ENCODE measurements around the gene GSX1.
"Not testable (repeated sequence)": the region's sequence is repeated elsewhere in the genome, so short reads cannot be mapped to it uniquely, and the experiment has no call there.

GSX1 gene

DNA sequence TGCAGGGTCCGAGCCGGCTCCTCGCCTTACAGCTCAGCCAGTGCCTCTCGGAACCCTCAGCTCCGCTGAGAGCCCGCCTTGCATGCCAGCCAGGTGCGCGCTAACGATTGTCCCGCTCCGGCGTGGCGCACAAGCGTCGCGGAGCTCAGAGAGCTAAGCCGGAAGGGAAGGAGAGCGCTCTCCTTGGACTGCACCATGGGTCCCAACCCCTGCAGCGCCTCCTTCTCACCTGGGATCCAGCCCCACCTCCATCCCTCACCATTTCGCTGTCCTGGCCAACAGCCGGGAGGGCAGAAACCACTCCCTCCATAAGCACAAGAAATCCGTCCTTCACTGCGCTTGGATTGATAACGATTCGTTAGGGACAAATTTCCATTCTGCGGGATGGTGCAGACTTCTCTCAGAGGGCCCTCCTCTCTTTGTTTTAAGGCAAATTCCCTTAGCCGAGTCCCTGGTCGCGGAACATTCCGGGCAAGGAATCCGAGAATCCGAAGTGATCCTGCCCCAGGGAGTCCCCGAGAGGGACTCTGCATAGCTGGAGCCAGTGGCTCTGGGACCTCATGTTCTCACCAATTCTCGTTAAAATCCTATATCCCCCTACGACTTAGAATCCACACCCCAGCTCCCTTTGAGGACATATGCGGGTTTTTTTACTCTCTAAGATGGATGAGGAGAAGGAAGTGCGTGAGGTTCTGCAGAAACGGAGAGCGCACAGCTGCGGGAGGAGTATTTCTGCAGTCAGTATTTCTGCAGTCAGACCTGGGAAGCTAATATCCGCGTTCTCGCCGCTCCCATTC is 2.8 kb downstream of the GSX1 start:
- no peak for DNase-seq

DNA sequence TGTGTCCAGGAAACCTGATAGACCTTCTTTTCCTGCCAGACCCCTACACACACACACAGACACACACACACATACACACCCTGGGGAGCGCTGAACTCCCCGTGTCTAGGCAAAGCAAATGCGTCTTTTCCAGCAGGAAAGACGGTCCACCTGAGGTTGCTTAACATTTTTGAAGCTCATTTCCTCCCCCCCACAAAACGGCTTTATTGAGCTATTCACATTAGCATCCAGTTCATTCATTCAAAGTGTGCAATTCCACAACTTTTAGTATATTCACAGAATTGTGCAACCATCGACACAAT is 3.4 kb downstream of the GSX1 start:
- no peak for DNase-seq

DNA sequence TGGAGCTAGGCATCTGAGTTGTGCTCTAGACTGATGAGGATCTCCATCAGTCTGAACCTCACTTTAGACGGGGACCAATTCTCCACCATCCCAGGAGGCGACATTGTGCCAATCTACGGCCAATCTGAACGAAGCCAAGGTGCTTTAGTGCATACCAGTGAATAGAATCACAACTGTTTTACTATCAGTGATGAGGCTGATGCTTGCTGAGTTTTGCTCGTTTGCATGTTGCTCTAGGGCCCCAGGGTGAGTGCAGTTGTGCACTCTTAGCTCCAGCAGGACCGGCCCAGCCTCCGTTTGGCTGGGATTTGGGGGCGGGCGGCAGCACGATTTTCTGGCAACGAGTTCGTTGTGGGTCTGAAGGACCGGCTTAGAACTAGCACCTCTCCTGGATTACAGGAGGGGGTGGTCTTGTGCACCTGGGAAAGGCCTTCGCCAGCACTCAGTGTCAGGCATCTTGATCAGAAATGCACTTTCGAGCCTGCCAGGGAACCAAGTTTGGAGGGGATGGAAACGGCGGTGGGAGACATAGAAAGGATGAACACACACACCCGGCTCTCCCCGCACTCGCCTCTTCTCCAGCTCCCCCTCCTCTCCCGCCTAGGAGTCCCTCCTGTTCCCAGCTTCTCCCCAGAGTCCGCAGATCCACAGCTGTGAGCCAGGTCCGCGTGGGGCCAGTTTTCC is 4.4 kb downstream of the GSX1 start:
- DNase-seq: no peak

DNA sequence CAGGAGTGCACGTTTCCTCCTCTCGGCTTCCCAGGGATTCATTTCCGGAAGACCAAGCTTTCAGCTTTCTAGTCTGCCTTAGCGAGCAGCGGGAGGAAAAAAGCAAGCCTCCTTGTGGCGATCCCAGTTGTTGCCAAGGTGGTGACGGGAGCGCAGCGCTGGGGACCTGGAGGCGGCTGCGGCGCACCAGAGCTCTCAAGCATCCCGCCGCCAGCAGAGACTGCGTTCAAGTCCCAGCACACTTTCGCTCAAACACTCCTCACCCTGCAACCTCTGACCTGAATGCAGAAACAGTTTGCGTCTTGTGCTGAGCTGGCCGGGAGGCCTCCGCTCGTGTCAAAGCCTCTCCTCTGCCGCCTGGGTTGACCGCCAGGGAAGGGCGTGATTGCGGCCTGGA is 4.9 kb downstream of the GSX1 start:
- DNase-seq: no peak

DNA sequence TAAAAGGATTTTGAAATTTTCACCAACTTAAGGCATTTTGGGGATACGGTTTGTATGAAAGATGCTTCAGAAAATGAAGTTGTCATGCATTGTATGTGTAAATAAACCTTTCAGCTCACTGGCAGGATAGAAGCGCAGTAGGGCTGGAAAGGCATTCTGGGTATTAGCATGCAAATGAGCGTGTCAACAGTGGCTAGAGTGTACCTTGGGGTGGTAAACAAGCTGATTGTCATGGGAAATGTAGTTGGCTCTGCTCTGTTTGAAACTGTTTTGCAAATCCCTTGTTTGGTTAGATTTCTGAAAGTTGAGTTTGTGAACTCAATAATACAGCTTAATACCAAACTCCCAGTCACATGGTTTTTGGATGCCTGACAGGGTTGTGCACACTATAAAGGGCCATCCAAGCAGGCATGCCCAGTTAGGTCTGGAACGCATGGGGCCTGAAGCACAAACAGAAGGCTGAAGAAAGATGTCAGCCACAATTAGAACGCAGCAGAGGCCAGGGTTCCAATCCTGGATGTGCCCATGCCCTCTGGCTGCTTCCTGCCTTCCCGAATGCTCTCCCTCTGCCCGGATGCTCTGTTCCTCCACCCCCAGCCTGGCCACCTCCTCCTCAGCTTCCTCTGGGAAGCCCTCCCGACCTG is 14.6 kb downstream of the GSX1 start:
- no peak for DNase-seq

DNA sequence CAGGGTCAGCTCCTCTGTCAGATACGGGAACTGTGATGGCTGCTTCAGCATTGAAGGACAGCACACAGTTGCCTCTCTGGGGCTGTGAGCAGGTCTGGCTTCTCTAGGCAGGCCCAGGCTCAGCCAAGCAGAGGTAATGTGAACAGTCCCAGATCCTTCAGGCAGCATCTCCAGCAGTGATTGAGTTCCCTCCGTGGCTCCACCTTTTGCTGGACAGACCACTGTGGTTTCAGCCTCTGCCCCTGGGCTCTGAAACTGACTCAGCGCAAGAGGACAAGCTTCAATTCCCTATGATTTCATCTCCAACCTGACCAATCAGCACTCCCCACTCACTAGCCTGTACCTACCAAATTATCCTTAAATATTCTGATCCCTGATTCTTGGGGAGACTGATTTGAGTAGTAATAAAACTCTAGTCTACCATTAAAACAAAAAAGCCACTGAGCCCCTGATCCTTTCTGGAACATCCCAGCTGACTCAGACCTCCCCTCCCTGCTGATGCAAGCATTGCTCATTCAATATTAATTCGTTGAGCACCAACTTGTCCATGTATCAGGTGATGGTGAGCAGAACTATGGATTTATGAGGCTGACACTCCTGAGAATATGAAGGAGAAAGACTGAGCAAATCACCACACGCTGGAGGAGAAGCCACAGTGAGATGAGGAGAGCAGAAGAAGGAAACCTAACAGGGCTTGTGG is 16.7 kb downstream of the GSX1 start:
- DNase-seq: no peak

DNA sequence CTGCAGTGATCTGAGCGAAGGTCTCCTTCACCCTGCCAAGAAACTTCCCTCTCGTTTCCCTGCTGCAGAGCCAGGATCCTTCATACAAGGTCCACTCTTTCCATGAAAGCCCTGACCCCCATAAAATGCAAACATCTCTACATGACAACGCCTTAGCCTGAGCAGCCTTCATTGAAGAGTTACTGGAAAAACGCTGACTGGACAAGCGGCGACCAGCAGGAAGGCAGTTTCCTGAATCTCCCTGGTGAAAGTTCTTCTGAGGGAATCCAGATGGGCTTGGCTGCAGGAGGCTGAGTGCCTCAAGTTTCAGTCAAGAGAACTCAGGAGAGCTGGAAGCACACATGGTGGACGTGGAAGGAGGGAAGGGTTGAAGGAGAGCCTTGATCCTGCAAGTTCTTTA is 17.7 kb downstream of the GSX1 start:
- no peak for DNase-seq

DNA sequence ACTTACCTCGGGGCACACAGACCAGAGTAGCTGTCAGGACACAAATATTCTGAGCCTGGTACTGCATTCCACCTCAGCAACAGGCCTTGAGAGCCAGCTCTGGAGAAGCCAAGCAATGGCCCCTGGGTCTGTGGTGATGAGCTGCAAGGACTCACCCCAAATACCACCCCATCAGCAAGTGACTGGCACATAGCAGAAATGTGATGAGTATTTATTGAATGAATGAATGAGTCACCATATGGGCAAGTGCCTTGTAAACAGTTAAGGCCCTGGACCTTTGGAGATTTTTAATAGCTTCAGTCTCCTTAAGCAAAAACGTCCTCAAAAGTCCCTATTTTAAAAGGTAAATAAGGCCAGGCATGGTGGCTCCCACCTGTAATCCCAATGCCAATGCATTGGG is 18.2 kb downstream of the GSX1 start:
- DNase-seq: no peak

DNA sequence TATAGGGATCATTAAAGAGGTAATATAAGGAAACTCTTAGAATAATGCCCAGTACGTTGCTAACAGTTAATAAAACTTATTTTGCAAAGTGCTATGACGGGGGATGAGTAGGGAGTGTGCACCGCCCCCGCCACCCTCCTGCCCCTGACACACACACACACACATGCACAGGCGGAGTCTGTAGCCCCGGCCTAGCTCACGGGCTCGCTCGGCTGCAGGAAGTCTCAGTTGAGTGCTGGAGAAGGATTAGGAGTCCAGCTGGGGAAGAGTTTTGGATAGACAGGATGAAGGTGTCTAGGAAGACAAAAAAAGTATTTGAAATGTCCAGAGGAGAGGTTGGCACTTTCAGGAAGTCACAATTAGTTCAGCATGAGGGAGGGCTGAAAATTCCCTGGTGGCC is 21.5 kb downstream of the GSX1 start:
- DNase-seq: no peak

DNA sequence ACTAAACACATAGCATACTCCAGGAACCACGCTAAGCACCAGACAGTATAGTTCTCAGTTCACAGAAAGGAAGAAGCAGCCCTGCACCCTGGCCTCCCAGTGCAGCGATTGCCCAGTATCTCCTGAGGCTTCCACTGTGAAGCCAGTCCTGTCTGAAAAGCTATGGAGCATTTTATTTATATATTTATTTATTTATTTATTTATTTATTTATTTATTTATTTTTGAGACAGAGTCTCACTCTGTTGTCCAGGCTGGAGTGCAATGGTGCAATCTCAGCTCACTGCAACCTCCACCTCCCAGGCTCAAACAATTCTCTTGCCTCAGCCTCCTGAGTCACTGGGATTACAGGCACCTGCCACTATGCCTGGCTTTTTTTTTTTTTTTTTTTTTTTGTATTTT is 25.5 kb downstream of the GSX1 start:
- not testable (repeated sequence) for DNase-seq

DNA sequence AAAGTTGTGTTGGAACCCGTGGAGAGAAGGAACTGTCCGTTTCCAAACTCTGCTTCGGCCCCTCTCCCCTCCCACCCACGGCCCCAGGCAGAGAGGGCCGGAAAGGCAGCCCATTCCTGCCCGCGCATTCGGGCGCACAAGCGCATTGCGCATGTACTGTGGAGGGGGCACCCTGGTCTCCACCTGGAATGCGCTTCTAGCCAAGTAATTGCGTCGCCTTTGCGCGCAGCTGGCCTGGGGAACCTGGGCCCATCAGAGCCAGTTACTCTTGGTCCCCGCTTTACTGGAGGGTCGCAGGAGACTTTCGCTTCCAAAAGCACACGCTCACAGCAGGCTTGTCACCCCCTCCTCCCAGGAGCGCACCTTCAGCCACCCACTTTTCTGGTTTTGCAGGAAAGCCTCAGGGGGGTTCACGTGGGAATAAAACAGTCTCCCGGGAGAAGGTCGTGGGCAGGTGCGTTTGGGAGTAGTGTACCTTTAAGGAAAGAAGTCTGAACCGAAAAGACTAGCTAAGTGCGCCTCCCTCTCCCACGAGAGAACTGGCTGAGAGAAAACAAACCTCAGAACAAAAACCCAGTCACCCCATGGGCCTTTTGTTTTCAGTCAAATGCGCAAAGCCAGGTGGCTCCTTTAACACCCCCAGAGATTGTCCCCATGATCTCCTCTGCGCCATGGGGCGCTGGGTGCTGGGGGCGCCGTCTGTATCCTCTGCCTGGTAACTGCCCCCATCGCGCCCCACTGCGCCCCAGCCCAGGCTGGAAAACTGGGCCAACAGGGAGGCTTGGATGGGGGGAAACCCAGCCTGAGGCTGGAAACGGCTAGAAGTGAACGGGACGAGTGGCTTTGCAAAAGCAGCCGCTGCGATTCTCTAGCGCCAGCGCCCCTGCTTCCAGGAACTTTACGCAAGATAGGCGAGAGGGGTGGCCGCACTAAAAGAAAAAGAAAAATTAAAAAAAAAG is 28.5 kb downstream of the GSX1 start:
- no peak for DNase-seq

DNA sequence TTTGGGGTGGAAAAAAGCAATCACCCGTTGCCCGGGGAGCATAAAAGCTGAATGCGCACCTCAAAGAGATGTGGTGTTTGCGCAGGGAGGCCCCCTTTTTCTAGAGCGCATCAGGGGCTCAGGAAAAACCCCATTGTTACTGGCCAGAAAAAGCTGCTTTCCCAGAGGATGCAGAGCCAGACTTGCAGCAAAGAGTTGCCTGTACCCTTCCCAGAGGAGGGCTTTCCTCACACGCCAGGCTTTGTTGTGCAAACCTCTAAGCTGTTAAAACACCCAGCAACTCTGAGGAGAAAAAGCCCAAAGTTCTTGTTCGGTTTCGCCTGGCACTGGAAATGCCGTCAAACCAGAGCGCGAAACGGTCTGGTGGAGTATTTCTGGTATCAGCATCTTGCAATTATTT is 29.3 kb downstream of the GSX1 start:
- DNase-seq: no peak

DNA sequence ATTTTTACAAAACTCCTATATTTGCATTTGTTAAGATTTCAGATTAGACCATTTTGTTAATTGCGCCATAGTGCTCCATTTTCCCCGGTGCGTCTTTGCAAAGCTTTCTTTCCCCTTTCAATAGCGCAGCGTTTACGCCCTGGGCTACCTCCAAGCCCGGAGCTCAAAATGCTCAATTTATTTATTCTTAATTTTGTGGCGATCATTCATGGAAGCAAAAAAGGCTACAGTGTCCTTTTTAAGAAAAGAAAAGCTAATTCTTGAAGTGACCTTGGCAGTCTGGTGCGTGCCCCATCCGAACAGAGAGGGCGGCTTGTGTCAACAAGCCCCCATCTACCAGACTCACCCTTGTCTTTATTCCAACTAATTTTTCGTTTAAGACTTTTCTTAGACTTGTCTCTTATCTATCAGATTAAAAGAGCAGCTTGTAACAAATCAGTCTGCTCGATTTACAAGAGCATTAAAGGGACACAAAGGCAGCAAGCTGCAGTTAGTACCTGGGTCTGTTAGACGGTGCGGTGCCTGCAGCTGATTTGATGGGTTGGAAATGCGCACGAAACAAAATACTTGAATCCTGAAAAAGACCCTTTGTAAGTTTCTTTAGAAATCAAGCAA is 30.1 kb downstream of the GSX1 start:
- DNase-seq: no peak

DNA sequence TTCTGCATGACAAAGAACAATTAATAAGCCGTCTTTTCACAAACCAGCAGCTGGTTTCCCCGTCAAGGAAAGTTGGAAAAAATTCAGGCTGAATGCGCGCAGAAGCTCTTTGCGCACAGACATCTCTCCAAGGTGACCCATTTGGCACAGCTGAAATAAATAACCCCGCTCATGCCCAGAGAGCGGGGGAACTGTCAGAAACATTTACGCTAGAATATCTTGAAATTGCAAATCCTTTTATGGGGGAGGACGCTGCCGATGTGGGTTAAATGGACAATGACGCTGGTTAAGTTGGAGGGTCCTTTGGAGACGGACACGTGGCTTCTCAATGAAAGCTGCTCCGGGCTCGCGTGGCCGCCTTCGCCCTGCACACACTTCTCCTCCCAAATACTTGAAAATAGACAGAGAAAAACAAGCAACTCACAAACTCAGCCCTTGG is 30.6 kb downstream of the GSX1 start:
- no peak for DNase-seq

DNA sequence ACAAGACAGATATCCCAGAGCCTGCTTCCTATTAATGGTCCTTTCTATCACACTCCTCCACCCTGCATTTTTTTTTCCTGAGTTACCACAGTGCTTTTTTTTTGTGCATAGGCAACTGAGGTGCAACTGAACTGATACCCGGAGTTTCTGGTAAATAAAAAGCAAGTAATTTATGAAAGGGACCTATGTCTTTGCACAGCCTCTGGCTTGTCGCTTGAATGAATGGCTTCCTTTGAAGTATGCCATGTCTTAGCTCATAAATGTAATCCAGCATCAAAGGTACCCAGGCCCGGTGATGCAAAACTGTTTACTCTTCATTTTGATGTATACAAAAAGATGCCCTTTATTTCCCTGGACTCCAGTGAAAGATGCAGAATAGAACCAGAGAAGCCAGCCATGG is 31.8 kb downstream of the GSX1 start:
- DNase-seq: no peak

DNA sequence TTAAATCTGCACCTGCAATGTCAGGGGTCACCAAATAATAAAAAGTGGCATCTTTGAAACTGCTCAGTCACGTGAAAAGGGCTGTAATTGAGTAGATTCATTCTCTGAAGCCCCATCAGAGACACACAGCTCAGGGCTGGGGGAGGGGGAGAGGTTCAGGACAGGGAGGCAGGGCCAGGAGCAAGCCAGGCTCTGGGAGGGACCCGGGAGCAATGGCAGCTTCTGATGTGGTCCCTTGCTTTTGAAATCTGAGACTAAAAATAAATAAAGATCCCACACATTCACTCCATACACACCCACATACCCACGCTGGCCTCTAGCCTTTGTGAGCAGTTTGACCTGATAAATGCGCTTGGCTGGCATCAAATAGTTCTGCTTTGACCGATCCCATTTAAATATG is 32.8 kb downstream of the GSX1 start:
- no peak for DNase-seq

DNA sequence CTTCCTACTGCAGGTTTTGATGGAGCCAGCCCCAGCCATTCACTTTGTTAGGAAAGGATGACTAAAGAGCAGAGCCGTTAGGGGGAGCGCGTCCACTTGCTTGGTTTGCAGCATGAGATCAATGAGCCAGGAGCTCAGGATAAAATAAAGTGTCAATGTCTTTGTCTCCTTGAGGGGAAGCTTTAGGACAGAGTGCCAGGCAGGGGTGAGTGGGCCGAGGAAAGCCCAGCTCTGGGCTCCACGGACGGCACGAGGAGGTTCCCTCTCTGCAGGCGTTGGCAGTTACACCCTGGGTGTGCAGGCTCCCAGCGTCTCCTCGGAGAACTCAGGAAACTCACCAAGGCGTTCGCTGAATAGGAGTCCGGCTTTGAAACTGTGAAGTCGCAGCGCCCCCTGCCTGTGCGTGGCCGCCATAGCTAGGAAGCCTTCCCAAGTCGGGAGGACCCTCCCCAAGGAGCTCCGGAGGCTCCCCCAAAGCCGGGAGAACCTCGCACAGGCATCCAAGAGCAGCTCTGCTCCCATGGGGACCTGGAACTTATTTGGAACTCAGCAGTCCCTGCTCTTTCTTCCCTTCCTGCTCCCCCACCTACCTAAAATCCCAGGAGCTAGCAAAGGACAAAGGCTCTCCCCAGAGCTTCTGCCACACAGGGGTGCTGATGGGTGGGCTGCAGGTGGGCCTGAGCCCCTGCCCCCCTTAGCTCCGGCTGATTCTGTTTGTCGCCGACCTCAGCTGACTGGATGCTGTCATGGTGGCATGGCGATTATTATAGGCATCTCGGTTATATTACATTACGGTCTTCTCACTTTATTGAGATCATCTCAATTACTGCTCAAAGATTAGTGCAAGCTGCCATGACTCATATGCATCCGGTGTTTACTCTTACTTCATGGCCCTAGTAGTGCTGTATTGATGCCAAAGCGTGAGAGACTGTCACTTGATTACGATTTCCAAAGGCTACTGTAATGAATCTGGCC is 34.4 kb downstream of the GSX1 start:
- DNase-seq: peak; percentile 8 to 57 (median 32)

DNA sequence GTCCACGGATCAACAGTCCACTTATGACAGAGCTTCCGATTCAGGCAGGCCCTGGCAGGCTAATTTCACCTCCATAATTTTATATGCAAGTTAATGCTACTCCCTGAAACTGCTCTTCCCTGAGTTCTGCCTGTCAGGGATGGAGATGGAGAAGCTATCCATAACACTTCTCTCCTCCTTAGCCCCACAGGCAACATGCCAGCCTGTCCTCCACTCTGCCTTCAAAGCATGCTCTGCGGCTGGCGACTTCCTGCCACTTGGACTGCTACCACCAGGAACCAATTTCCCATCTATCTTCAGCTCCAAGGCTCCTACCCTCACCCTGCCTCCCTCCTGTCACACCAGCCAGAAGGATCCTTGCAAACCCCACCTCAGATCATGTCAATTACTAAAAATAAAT is 35.4 kb downstream of the GSX1 start:
- no peak for DNase-seq

DNA sequence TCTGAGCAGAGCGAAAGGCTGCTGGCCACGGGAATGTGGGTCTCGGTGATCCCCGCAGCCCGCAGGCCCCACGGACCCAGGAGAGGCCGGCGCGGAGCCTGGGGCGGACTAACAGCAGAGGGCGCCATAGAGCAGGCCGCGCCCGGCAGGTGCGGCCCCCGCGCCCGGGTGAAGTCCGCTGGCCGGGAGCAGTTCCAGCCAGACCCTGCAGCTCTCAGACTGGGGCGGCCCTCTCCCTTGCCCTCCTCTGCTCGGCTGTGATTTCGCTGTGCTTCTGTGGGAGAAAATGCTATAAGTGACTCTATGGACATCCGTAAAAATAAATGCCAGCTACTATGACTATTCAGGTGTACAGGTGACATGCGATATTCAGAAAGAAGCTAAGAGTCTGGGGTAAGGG is 37.7 kb downstream of the GSX1 start:
- DNase-seq: peak; percentile 7 to 28 (median 20)

DNA sequence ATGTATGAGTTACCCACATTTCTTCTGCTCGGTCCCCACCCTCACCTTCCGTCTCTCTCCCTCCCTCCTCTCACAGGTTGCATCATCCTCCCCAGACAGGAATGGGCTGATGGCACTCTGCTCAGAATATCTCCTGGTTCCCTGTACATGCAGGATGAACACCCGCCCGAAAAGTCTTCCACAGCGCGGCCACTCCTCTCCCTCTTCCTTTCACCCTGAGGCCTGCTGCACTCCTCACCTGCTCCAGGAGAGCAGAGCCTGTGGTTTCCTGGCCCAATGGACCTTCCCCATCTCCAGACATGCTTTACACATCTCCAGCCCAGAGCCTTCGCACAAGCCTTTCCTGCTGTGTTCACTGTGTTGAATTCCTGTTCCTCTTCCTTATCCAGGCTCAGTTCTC is 40.9 kb downstream of the GSX1 start:
- DNase-seq: no peak

DNA sequence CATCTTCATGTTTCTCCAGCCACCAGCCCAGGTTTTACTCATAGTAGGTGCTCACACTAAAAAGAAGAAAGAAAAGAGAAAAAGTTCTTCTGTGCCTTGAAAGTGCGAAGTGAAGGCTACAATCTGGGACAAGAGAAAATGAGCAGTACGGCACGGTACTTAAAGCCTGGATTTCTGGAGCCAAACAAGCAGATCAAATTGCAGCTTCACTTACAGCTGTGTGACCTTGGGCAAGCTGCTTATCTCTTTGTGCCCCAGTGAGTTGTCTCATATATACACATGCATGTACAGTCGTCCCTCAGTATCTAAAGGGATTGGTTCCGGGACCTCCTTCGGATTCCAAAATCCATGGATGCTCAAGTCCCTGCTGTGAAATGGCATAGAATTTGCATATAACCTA is 41.8 kb downstream of the GSX1 start:
- no peak for DNase-seq

All from activated CD4-positive, CD25-positive, alpha-beta regulatory T cell (primary cell).